HG02981 (cell line): ENCODE data around the gene DCLK1.
"Not testable (repeated sequence)": the region's sequence is repeated elsewhere in the genome, so short reads cannot be mapped to it uniquely, and the experiment has no call there.

Experiments used
- ATAC-seq: cut with Tn5 transposase; IDR thresholded peaks from one replicate; pipeline ENCODE4 v1.9.1; 2021; ENCODE audit warnings: mild to moderate bottlenecking, moderate library complexity; ENCODE audit not compliant: unreplicated experiment

The DCLK1 gene

DNA sequence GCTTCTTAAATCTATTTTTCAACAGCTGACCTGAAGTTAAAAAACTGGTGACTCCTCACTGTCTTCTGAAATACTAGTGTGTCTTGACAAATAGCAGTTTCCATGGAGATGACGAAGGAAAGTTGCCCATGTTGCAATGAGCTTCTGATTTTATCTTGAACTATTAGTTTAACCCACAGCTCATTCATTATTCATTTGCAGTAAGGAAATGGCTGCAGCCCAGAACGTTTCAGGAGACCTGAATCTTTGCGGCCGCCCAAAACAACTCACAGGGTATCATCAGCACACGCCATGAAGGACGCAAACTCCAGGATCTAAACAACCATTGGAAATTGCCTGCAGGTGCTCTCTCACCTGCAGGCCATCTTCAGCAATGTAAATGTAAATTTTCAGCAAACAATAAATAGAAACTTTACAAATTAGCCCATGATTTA is 142.5 kb downstream of the DCLK1 start:
- no peak for ATAC-seq

DNA sequence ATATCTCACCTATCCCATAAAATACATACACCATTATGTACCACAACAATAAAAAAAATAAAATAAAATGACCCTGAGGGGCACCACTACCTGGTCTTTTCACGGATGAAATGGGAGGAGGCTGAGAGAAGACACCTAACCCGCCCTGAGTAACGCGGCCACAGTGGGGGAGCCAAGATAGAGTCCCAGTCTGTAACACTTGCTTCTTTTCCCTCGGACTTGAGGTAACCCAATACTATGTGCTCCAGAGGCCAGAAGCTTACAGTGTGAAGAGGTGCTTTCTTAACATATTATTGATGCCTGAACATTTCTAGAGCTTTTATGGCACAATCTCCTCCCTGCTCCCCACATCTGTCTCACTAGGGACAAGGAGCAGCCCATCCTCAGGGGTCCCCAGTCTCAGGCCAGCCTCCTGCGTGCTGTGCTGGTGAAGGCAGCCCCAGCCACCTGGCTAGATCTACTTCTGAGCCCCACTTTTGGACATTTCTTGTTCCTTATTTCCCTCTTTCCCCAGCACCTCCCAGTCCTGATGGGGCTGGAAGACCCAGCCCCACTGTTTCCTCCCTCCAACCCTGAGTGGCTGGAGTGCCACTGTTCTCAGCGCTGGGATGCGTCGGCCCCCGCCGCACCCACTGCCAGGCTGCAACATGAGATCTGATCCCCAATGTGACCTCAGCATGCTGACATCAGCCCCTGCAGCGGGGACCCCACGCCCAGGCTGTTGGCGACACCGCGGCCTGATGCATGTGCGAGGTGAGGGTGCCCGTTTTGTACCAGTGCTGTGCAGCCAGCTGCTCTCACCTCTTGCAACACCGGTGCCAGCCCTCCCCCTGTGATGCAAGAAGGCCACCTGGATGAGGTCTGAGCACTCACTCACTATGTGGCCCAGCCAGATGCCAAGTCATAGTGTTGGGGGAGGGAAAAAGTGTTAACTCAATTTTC is 143.3 kb downstream of the DCLK1 start:
- ATAC-seq: no peak

DNA sequence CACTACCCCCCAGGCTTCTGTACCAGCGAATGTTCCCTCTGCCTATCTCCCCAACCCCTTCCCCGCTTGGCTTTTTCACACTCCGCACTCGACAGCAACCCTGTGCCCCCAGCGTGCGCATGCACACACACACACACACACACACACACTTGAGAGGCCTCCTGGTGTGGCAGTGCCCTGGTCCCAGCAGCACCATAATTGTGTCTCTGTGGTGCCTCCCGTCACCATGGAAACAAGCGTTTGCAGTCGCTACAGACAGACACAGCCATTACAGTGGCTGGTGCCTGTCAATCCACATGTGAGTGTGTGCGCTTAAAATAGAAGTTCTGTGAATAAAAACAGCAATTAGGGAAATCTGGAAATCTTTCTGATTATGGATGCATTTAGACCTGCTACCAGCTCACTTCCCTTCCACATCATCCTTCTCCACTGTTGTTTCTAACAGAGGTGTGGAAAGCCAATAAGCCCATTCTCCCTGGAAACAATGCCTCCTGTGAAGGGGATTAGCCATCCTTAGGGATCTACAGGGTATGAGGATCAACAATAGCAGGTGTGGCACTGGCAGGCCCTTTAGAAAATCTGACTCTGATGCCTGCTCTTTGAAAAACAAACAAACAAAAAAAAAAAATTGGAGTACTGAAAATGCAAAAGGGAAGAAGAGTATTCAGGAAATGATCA is 146.3 kb downstream of the DCLK1 start:
- ATAC-seq: no peak

DNA sequence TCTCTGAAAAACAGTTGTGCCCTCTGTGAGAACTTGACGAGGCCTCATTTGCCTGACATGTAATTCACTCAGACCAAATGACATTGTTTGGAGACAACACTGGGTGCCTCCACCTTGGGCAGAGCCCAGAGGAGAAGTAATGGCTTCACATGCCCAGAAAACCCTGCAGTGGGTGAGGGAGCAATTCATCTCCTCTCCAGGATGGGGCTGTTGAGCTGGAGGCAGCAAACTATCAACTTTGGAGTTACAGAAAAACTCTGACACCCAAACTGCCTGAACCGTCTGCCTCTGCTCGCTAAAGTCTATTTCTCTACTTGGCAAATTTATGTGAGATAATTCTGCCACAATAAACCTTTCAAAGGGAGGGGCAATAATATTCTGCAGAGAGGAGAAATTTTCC is 146.9 kb downstream of the DCLK1 start:
- no peak for ATAC-seq

DNA sequence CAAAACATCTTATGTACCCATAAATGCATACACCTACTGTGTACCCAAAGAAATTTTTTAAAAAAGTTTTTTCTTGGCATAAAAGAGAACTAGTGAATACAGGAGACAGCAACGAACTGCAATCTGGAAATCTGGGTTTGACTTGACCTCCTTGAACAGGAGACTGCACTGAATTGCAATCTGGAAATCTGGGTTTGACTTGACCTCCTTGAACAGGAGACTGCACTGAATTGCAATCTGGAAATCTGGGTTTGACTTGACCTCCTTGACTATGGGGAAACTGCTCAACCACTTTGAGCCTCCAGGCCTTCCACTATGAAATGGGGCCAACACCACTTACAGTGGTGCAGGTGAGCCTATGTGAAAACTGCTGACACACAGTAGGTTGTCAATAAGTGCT is 147.5 kb downstream of the DCLK1 start:
- not testable (repeated sequence) for ATAC-seq

DNA sequence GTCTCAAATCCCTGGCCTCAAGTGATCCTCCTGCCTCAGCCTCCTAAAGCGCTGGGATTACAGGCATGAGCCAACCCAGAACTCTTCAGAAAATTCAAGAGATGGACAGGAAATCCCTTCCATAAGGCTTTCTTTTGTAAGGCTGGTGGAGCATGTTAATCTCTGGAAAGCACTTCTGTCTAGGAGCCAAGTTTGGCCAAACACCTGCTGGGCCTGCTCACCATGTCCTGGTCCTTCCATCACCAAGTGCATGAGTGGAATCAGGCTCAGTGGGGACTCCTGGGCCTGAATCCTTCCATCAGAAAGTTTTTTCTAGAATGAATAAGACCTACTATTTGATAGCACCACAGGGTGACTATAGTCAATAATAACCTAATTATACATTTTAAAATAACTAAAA is 148.0 kb downstream of the DCLK1 start:
- no peak for ATAC-seq

DNA sequence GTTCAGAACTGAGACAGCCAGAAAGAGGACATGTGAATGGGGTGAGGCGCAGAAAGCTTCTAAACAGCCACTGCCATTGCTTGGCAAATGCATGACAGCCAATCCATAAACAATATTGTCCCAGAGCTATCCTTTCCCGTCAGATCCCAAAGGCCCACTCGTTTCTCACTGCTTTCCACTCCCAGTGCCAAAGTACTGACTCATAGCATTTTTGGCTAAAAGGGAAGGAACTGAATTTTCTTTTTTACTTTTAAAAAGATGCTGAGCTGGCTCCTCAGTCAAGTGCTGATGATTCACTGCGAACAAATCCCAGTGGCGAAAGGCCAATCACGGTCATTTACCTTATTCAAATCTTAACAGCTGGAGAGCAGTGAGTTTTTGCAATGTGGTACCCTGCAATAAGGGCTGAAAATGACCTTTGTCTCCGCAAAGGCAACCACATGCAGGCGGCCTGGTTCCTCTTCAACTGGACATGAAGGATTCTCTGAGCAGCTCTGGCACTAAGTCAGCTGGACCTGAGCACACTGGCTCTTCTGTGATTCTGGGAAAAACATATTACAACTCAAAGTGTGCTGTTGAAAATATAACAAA is 151.7 kb downstream of the DCLK1 start:
- no peak for ATAC-seq

DNA sequence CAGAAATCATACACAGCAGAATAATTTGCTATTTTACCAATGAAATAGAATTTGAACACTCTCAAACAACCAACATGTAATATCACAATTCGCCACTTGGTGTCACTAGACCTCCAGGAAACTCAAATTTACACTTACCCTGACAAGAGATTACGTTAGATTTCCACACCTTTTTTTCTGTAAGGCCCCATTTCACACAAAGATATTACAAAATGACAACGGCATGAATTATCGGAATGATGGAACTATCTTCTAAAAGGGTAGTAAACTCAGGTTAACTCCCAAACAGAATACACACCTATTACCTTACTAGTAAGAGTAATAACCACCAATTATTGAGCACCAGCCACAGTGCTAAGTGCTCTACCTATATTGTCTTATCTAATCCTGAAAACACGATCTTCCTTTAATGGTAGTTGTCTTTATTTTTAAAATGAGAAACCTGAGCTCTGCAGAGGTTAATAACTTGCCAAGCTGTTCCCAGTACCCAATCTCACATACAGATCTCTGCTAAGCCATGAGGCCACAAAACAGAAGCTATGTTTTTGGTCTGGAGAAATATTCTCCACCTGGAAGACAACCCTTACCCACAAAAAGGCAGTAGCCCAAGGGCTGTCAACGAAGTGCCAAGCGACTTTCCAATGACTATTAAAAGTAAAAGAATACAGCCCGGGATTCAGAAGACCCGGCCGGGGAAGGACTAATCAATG is 152.4 kb downstream of the DCLK1 start:
- ATAC-seq: no peak

DNA sequence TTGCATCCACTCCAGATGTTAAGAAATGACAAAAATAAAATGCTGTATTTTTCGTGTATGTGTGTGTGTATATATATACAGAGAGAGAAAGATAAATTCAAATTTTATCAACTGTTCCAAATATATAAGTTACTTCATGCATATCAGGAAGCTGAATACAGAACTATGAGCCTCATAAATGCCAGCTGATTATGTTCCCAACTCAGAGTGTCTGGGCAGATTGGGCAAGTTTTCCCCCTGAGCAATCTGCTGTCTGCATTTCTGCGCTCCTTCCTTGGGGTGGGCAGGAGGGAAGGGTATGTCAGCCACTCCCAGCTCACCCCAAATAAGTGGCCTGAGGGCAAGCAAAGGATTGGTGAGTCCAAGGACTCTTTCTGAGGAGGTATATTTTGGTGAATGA is 154.1 kb downstream of the DCLK1 start:
- no peak for ATAC-seq

DNA sequence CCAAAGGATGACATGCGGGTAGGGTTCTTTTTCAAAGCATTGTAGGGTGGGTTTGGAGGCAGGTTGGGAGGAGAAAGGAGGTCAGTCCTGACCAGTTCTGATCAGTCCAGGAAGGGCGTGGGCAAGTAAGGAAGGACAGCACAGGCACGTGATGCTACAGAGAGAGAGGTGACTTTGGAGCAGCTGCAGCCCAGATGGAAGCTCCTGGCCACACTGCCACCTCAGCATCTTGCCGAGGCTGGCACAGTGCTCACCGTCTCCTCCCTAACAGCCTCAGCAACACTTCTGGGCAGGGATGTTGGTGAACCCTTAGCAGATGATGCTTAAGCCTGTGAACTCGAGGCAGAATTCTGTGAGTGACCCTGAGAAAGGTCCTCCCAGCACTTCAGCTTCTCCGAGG is 155.1 kb downstream of the DCLK1 start:
- ATAC-seq: no peak

DNA sequence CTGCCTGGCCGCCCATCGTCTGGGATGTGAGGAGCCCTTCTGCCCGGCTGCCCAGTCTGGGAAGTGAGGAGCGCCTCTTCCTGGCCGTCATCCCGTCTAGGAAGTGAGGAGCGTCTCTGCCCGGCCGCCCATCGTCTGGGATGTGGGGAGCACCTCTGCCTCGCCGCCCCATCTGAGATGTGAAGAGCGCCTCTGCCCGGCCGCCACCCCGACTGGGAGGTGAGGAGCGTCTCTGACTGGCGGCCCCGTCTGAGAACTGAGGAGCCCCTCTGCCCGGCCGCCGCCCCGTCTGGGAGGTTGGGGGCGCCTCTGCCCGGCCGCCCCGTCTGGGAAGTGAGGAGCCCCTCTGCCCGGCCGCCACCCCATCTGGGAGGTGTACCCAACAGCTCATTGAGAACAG is 164.2 kb downstream of the DCLK1 start:
- ATAC-seq: not testable (repeated sequence)

DNA sequence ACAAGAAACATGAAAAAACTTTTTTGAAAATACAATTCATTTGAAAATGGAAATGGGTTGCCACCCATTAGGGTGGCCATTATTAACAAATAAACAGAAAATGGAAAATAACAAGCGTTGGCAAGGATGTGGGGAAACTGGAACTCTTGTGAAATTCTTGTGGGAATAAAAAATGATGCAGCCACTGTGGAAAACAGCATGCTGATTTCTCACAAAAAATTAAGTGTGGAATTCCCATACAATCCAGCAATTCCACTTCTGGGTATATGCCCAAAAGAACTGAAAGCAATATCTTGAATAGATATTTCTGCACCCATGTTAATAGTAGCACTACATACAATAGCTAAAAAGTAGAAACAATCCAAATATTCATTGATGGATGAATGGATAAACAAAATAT is 165.2 kb downstream of the DCLK1 start:
- no peak for ATAC-seq

DNA sequence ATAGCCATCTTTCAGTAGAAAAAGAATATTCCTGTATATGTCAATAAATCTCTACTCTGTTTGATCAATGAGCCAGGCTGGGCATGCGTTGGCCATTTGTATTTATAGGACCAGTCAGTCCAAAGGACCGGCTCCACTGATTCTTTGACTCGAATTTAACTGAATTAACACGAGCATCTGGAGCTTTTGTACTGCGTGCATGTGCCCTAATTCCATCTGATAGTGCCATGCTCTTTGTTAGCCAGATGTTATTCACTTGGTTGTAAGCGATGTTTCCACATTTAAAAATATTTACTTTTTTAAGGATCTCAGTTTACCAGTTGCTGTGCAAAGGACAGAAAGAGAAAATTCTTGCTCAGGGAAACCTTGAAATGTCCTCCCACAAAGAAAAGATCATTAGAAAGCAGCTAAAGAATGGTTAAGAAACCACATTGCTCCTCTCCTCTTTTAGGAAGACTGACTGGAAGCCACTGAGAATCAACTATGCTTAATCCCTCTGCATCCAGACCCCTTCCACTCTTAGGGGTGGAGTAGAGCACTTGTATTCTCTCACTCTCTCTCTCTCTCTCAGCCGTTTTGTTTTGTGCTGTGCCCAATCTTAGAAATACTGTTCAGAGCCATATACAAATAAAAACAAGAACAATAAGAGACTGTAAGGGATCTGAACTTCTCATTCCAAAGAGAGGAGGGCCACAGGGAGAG is 165.8 kb downstream of the DCLK1 start:
- ATAC-seq: no peak

DNA sequence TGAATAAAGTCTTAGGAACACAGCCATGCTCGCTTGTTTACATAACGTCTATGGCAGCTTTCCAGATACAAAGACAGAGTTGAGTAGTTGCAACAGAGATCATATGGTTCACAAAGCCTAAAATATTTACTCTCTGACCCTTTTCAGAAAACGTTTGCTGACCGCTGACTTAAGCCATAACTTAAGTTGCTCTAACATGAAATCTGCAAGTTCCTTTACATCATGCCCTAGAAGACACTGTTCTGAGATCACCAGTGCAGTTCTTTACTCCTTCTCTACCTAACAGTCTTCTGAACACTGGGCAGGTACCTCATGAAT is 166.4 kb downstream of the DCLK1 start:
- ATAC-seq: no peak

DNA sequence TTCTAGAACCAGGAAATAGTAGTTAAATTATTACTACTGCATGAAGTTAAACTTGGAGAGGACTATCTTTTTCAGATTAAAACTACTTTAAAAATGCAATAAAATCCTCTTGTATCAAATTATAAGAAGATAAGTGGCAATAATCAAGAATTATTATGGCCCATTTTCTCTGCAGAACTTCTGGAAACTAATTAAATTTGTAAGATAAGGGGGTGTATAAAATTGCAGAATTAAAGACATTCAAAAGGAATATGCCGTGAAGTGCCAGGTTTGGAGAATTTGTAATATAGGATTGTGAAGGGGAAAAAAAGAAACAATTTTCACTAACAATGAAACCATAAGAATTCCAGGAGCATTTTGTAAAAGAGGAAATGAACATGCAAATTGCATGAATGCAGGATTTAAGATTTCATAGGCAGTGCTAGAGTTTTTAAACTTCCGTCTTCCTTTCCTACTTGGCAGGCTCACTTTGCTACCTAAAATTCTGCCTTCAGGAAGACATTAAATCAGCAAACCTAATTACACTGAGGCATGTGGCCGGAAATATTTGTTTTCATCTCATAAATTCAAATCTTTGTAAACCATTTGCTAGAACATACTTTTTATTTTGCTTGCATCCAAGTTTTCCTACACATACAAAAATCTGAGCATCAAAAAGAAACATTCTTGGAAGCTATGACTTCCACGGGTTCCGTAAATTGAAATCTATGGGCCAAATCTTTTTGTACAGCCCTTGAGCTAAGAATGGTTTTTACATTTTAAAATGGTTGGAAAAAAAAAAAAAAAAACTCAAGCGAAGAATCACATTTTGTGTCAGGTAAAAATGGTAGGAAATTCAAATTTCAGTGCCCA is 166.9 kb downstream of the DCLK1 start:
- no peak for ATAC-seq

DNA sequence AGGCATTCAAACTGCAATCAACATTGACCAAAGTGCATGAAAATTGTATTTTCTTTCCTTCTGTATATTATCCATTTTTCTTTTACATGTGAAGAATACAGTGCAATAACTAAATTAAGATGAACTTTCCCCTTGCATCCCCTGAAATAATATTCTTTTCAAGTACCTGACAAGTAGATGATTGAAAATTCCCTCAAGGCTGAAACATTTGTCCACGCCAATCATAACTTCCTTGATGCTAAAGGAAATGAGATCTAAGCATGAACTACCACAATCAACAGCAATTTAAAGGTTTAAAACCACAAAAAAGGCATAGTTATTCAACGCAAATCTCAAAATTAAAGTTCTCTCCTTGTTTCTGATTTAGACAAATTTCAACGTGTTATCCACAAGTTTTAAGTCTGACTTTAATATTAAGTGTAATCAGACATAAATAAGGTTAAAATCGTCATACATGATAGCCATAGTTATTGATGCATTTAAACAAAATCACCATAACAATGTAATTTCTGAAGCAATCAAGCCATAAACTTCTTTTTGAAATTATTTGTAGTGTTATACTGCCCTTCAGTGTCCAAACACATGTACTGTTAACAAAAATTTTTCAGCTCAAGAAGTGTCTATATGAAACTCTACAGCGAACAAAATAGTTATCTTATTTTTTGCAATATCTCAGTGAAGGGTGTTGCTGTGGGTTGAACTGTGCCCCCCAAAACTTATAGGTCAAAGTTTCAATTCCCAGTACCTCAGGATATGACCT is 169.5 kb downstream of the DCLK1 start:
- ATAC-seq: no peak

DNA sequence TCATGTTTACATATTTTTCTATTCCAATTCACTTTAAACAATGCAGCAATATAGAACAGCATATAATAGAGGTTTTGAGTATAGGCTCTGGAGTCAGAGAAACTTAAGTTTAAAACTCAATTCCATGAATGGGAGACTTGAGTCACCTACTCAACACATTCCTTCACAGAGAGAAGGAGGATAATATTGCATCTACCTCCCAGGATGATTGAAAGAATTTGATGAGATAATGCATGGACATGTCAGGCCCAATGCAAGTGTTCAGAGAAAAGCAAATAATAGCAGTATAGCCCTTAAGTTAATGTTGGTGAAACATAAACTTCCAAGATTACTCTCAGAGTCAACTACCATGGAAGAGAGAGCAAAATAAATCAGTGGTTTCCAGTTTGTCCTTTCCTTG is 170.2 kb downstream of the DCLK1 start:
- no peak for ATAC-seq

DNA sequence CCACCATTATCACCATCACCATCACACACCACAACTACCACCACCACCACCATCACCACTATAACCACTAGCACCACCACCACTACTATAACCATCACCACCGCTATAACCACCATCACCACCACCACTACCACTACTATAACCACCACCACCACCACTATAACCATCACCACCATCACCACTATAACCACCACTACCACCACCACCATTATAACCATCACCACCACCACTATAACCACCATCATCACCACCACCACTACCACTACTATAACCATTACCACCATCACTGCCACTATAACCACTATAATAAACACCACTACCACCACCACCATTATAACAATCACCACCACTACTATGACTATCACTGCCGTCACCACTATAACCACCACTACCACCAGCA is 173.2 kb downstream of the DCLK1 start:
- ATAC-seq: no peak

DNA sequence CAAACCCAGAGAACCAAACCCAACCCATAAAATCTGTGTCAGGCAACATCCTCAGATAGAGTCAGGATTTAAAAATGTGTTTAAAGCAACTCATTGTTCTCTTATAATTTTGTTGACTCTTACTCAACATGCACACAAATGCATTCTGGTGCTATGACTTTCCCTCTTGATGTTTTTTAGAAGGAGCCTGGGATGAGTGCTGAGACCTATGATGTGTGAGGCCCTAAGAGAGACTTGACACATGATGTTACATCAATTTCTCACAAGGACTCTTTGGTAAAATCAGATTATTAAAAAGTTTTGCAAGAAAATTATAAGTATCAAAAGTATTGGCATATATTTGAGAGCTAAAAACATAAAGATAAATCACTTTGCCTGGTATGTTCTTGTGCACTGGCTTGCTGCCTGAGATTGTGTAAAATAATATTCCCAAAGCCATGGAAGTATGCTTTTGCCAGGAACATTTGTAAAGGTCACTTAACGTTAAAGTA is 173.9 kb downstream of the DCLK1 start:
- ATAC-seq: no peak
